Upper lobe of left lung (tissue), 4 donors: Measurements from ENCODE around the gene POF1B.

Experiments used
- POLR2A ChIP-seq, 4 donors: fragments of 450-650 bp; IDR thresholded peaks; one replicate each; pipeline ENCODE4 v1.5.1; 2016 to 2017; ENCODE audit warnings: antibody characterized with exemption in 4 of 4, mild to moderate bottlenecking in 2 of 4
- TF ChIP-seq, protein P1 (sequence below), 6 experiments: fragments of 450-650 bp in 4 of 6; fragments of 200-600 bp in 2 of 6; sonication (generic) in 2 of 6; IDR thresholded peaks; one replicate each; pipeline ENCODE4 v1.5.1; 2016 to 2019; ENCODE audit warnings: antibody characterized with exemption in 6 of 6

DNA sequence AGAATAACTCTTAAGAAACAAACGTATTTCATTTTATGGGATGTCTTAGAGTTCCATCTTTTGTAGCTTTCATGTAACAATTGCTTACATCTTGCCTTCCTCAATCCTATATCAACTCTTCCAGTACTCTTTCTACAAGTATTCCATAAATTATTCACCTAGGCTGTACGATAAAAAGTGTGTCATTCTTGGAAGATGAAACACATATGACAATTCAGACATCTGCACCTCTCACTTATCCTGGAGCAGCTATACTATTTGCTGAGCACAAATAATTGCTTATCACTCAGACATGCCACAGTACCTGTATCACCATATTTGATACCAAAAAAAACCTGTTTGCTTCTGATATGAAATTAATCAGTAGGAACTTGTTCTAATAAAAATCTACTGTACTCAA is 1.0 kb downstream of the POF1B start:
- TF ChIP-seq, protein P1, sequence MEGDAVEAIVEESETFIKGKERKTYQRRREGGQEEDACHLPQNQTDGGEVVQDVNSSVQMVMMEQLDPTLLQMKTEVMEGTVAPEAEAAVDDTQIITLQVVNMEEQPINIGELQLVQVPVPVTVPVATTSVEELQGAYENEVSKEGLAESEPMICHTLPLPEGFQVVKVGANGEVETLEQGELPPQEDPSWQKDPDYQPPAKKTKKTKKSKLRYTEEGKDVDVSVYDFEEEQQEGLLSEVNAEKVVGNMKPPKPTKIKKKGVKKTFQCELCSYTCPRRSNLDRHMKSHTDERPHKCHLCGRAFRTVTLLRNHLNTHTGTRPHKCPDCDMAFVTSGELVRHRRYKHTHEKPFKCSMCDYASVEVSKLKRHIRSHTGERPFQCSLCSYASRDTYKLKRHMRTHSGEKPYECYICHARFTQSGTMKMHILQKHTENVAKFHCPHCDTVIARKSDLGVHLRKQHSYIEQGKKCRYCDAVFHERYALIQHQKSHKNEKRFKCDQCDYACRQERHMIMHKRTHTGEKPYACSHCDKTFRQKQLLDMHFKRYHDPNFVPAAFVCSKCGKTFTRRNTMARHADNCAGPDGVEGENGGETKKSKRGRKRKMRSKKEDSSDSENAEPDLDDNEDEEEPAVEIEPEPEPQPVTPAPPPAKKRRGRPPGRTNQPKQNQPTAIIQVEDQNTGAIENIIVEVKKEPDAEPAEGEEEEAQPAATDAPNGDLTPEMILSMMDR (IDR thresholded peaks at IDR 0.05): no peak
- no peak for TF ChIP-seq POLR2A (IDR thresholded peaks at IDR 0.05)
